Measurements from ENCODE around the gene FAF2. TPM values are rescaled to one million over a fixed set of nuclear protein-coding genes. Genes with fewer than 3 reads are reported as not detected.

The FAF2 gene
- total and polyA plus RNA-seq, 7 donors = 4.2 to 24.6 (median 18.6) TPM

- Histone ChIP-seq H3K9me3 (no peaks in the 10 kb centered on the region), H3K27ac (no peak overlapping the region), H3K36me3 (no peaks in the 10 kb centered on the region), H3K4me3 (no peak overlapping the region), H3K27me3 (peaks cover 0 to 31% (median 8%) of the 10 kb centered on the region in 3 donors), H3K4me1 (no peaks in the 10 kb centered on the region)
- TF ChIP-seq POLR2A (IDR thresholded peaks at IDR 0.05) (no peak), CTCF (IDR thresholded peaks at IDR 0.05) (no peak), POLR2AphosphoS5 (IDR thresholded peaks at IDR 0.05) (no peak), EP300 (IDR thresholded peaks at IDR 0.05) (no peak)
- 72 to 74% methylated on average over 18 of the region's 18 CpGs for WGBS, 2 donors
- intact Hi-C loops (cut with DNase I) = no loop called here
- DNase-seq = no peak
These were observed 105.3 kb downstream of the FAF2 start for GRCh38 chr5:176553260-176554085.

- DNase-seq = no peak
- intact Hi-C loops (cut with DNase I) = no loop called here
- no peak overlapping the region for H3K27ac ChIP-seq
- H3K9me3 ChIP-seq = no peaks in the 10 kb centered on the region
- 95% methylated on average over 13 of the region's 13 CpGs for WGBS, 2 donors
- TF ChIP-seq EP300 (IDR thresholded peaks at IDR 0.05) (no peak), POLR2A (IDR thresholded peaks at IDR 0.05) (no peak), CTCF (IDR thresholded peaks at IDR 0.05) (no peak)
- H3K4me1 ChIP-seq = no peaks in the 10 kb centered on the region
- H3K4me3 ChIP-seq = no peak overlapping the region
- H3K27me3 ChIP-seq = peaks cover 0 to 26% (median 8%) of the 10 kb centered on the region in 3 donors
- no peaks in the 10 kb centered on the region for H3K36me3 ChIP-seq
These were observed 109.7 kb downstream of the FAF2 start for GRCh38 chr5:176557846-176558245.

Small RNA genes within 50 kb of the gene (small RNA-seq; reads per million reads assigned to genes)
- 0 reads per million in 3 donors for gene AC010297.1
- 0 reads per million in 3 donors for gene RF00019
- gene RN7SL684P = 0 reads per million in 3 donors

Other genes with a start within 250 kb of the FAF2 start
- 10 to 100 TPM in 2 of 4 donors, 1 to 10 TPM in 2; 6.8 to 26.0 (median 9.3) TPM for gene SIMC1, start 210.0 kb upstream of the FAF2 start, total RNA-seq
- 10 to 100 TPM in 1 of 3 donors, 1 to 10 TPM in 2; 7.9 to 10.2 (median 8.1) TPM for gene SIMC1, start 210.0 kb upstream of the FAF2 start, polyA plus RNA-seq
- 100 to 1,000 TPM in 3 of 4 donors, 10 to 100 TPM in 1; 88.8 to 117 (median 108) TPM for gene KIAA1191, start 86.6 kb upstream of the FAF2 start, total RNA-seq
- 100 to 1,000 TPM in 1 of 3 donors, 10 to 100 TPM in 2; 41.0 to 112 (median 62.5) TPM for gene KIAA1191, start 86.6 kb upstream of the FAF2 start, polyA plus RNA-seq
- gene ARL10, start 82.9 kb upstream of the FAF2 start, total RNA-seq = 10 to 100 TPM in 2 of 4 donors, 1 to 10 TPM in 2; 5.6 to 16.9 (median 10.5) TPM
- 1 to 10 TPM in 1 of 3 donors, under 1 TPM in 2; 0.23 to 1.8 (median 0.60) TPM for gene ARL10, start 82.9 kb upstream of the FAF2 start, polyA plus RNA-seq
- 10 to 100 TPM in 1 of 4 donors, 1 to 10 TPM in 3; 4.4 to 17.8 (median 9.6) TPM for gene NOP16, start 59.8 kb upstream of the FAF2 start, total RNA-seq
- 10 to 100 TPM; 21.3 to 50.7 (median 22.2) TPM for gene NOP16, start 59.8 kb upstream of the FAF2 start, polyA plus RNA-seq
- gene HIGD2A, start 59.6 kb upstream of the FAF2 start, total RNA-seq = 100 to 1,000 TPM; 201 to 249 (median 235) TPM
- 100 to 1,000 TPM; 207 to 457 (median 354) TPM for gene HIGD2A, start 59.6 kb upstream of the FAF2 start, polyA plus RNA-seq
- 100 to 1,000 TPM; 129 to 163 (median 156) TPM for gene CLTB, start 31.8 kb upstream of the FAF2 start, total RNA-seq
- 100 to 1,000 TPM; 274 to 403 (median 280) TPM for gene CLTB, start 31.8 kb upstream of the FAF2 start, polyA plus RNA-seq
- 10 to 100 TPM in 2 of 4 donors, 1 to 10 TPM in 2; 7.6 to 15.0 (median 11.1) TPM for gene RNF44, start 89.0 kb downstream of the FAF2 start, total RNA-seq
- 10 to 100 TPM; 18.0 to 64.0 (median 25.4) TPM for gene RNF44, start 89.0 kb downstream of the FAF2 start, polyA plus RNA-seq
- gene CDHR2, start 101.0 kb downstream of the FAF2 start, total RNA-seq = 1 to 10 TPM in 1 of 4 donors, under 1 TPM in 1, not detected in 2; 0.71 to 1.1 TPM
- gene CDHR2, start 101.0 kb downstream of the FAF2 start, polyA plus RNA-seq = 10 to 100 TPM in 2 of 3 donors, 1 to 10 TPM in 1; 9.6 to 57.9 (median 47.9) TPM
- gene GPRIN1, start 161.8 kb downstream of the FAF2 start, total RNA-seq = 1 to 10 TPM in 2 of 4 donors, under 1 TPM in 2; 0.33 to 1.6 (median 0.81) TPM
- 1 to 10 TPM in 1 of 3 donors, under 1 TPM in 2; 0.60 to 1.4 (median 0.69) TPM for gene GPRIN1, start 161.8 kb downstream of the FAF2 start, polyA plus RNA-seq
- 1 to 10 TPM in 1 of 4 donors, not detected in 3; 2.2 TPM for gene SNCB, start 182.1 kb downstream of the FAF2 start, total RNA-seq
- gene SNCB, start 182.1 kb downstream of the FAF2 start, polyA plus RNA-seq = under 1 TPM in 1 of 3 donors, not detected in 2; 0.23 TPM
- gene EIF4E1B, start 182.3 kb downstream of the FAF2 start, total RNA-seq = under 1 TPM in 1 of 4 donors, not detected in 3; 0.36 TPM
- not detected for gene EIF4E1B, start 182.3 kb downstream of the FAF2 start, polyA plus RNA-seq
- gene TSPAN17, start 199.1 kb downstream of the FAF2 start, total RNA-seq = 10 to 100 TPM in 2 of 4 donors, 1 to 10 TPM in 2; 7.4 to 22.4 (median 9.7) TPM
- 10 to 100 TPM; 21.7 to 37.7 (median 25.2) TPM for gene TSPAN17, start 199.1 kb downstream of the FAF2 start, polyA plus RNA-seq